HG02678 (cell line): ENCODE data around the gene UQCRQ.

Experiments used
- ATAC-seq: cut with Tn5 transposase; IDR thresholded peaks from one replicate; pipeline ENCODE4 v1.9.1; 2021; ENCODE audit warnings: mild to moderate bottlenecking, moderate library complexity; ENCODE audit not compliant: unreplicated experiment

UQCRQ gene

GRCh38 chr5:132866342-132867045 lies at the start of gene UQCRQ, which contains the start of gene GDF9:
UQCRQ (plus strand) TSS chr5:132866642; CDS start chr5:132866882, 240 bp downstream.
GDF9 (minus strand) TSS chr5:132866469; CDS start chr5:132864533, 1,936 bp downstream.
- peak; percentile 98 for ATAC-seq

- no peak for ATAC-seq
These were observed 49.4 kb upstream of the UQCRQ start for GRCh38 chr5:132817011-132817410.

DNA sequence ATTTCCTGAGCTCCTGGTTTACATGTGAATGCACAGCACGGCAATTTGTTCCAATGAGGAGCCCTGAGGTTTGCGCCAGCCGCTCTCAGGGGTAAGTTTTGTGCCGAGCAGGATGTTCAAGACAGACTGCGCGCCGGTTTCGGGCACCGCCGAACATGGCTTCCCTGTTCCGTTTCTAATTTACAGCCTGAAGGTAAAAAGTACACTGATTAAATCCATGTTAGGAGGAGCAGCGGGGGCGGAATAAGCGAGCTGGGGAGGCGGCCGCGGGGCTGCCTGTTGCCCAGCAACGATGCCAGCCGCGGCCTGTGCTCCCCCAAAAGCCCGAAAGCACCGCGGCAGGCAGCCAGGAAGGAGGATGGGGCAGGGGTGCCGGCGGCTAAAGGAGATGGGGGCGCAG lies 47.0 kb upstream of the UQCRQ start:
- ATAC-seq: no peak

DNA sequence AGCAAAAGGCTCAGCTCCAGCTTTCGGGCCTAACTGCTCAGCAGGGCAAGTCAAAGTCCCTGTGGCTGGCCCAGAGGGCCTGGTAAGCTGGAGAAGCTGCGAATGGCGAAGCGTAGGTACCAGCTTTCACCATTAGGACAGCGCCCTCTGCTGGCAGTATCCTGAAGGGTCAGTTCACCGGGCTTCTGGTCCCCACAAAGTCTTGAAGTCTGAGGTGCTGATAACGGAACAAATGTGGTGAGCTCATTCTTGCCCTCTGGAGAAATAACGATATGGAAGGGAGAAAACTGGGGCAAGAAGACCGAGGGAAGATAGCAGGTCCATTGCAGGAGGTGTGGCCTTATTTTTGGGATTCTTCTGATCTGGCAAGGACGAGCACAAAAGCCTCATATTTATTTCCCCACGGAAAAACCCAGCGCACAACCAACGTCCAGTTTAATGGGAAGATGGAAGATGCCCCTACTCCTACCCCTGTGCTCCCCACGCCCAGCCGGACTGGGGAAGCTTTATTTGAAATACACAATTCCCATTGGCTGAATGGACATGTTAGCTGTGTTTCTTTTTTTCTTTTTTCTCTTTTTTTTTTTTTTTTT lies 46.2 kb upstream of the UQCRQ start:
- ATAC-seq: peak; percentile 78

DNA sequence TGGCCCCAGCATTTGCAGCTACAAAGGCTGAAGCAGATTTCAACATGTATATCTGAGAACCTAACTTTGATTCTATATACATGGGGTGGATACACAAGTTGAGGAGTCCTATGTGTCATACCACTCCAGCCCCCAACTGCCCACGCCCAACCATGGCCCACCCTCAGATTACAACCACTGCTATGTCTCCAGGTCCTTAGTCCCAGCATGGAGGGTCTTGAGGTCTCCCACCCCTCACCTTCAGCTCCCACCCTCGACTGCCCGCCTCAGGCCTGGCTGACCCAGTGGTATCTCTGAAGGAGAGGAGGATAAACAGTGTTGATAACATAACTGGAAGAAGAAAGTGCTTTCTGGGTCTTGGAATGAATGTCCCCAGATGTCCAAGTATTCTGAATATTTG lies 45.1 kb upstream of the UQCRQ start:
- ATAC-seq: no peak

- no peak for ATAC-seq
These were observed 44.7 kb upstream of the UQCRQ start for GRCh38 chr5:132821791-132822190.

- no peak for ATAC-seq
These were observed 43.6 kb upstream of the UQCRQ start for GRCh38 chr5:132822650-132823480.

DNA sequence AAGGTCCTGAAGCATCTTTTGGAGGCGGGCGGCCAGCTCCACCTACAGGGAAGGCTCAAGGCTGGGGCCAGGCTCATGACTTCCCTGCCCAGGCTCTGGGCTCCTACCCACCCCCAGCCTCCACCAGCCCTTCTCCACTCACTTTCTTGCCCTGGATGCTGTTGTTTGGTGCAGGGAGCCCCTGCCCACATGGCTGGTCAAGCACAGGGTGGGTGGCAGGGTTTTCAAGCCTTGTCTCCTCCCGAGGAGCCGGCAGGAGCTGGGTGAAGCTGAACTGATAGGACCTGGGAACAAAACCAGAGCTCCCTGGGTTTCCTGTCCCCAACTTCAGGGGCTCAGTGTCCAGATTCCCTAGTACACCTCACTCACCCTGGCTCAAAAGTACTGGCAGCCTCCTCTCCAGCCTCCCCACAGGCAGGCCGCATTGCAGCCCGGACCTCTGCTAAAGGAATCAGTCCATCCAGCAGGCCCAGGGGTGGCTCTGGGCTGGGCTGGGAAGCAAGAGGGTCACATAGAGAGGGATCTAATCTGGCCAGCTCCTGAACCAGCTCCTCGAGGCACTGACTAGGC lies 42.9 kb upstream of the UQCRQ start:
- ATAC-seq: no peak

- ATAC-seq: no peak
These were observed 42.0 kb upstream of the UQCRQ start for GRCh38 chr5:132824426-132824825.

GRCh38 chr5:132825033-132825833 lies 41.2 kb upstream of the UQCRQ start:
- ATAC-seq: no peak

GRCh38 chr5:132825834-132826391 lies 40.5 kb upstream of the UQCRQ start:
- ATAC-seq: no peak

GRCh38 chr5:132826424-132827082 lies 39.9 kb upstream of the UQCRQ start:
- ATAC-seq: no peak

DNA sequence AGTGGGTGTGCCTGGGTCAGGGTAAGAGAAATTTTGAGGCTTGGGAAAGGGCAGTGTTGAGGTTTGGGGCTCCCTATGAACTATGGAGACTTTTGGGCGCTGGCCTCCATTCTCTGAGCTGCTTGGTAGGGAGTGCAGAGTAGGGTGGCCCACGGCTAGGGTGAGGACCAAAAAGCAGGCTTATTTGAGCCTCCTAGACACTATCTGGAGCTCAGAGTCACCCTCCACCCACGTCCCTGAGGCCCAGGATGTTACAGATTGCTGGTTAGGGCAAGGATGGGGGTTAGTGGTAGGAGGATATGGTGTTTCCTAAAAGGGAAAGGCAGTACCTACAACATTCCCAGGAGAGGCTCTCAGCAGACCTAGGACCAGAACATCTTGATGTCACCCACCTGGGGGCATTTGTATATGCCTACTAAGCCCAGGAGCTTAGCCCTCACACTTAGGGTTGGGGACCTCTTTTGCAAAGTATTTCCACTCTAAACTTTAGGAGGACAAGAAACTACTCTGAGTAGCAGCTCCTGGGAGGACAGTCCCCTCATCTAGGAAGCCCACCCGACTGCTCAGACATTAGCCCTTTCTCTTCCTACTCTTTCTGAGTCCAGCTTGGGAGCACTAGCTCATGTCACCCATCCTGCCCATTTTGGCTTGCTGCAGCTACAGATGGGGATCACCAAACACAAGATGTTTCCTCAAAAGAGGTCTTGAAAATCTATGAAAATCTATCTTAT lies 38.3 kb upstream of the UQCRQ start:
- ATAC-seq: no peak

- ATAC-seq: no peak
These were observed 37.5 kb upstream of the UQCRQ start for GRCh38 chr5:132828846-132829494.

DNA sequence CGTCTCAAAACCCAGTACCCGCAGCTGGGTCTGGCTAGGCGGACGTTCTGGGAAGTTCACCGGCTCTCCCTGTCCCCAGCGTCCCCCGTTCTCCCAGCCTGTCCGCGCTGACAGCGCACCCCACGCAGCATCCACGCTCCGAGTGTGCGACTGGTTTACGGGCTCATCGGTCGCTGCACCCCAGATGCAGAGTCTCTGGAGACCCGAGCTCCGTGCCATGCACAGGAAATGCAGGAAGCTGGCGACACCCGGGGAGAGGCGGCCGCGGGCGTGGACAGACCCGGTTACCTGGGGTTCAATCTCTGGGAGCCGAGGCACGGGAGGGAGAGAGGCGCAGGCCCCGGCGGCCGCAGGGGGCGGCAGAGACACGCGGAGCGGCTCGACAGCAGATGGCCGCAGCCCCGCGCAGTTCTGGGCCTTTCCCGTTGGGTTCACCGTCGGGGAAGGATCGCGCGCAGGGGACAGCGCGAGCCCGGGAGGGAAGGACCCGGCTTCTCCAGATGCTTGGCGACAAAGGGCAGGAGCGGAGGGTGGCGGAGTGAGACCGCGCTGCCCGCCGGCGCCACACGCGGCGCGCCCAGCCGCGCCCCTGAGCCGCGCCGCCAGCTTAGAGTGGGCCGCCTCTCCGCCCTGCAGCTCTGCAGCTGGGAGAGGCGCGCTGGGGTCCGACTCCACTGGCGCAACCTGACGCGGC lies 36.6 kb upstream of the UQCRQ start:
- peak; percentile 77 for ATAC-seq

DNA sequence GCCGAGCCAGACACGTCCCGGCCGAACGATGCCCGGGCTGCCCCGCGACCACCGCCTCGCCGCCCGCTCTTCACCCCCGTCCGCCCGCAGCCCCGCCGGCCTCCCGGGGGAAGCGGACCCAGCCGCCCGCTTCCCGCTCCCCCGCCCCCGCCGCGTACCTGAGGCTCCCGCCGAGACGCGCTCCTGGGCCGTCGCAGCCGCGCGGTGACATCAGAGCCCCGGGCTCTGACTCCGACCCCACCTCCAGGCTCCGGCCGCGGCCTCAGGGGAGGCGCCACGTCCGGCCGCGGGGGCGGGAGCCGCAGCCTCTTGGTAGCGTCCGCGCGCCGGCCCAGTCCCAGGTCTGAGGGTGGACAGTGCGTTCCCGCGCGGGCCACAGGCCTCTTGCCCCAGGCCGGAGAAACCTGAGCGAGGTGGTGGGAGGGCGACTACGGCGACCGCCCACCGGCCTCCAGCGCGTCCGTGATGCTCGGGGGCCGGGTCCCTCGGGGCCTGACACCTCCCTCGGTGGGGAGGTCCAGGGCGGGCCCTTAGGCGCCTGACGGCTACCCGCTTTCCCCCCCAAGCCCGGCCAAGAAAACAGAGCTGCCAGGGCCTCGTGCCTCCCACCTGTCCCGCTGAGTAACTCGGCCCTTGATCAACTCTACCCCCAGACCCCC lies 35.9 kb upstream of the UQCRQ start, which contains the start of gene SHROOM1:
Gene SHROOM1, minus strand, starts transcription at position 212 of the 659 bp plus-strand sequence. CDS start 4,507 bp downstream, outside the sequence.
- ATAC-seq: peak; percentile 65
